Aorta (tissue), 5 donors: ENCODE results near the gene AGXT. TPM values are rescaled to one million over a fixed set of nuclear protein-coding genes. Genes with fewer than 3 reads are reported as not detected.

Experiments
- ATAC-seq: fragments of 200-7000 bp; cut with Tn5 transposase; one replicate; pipeline ENCODE4 v1.9.1; 2022; ENCODE audit warnings: moderate library complexity; ENCODE audit not compliant: low FRiP score
- DNase-seq, 2 donors: peaks; one replicate each; pipeline ENCODE4 v3.0.0-alpha.2; 2020
- H3K27ac ChIP-seq, 2 donors: one replicate each; pipeline ENCODE4 v1.5.1; 2013; ENCODE audit warnings: low read length in 2 of 2, mild to moderate bottlenecking in 2 of 2, moderate library complexity in 2 of 2, control low read depth in 1 of 2, inconsistent platforms in 1 of 2, low read depth in 1 of 2
- H3K27me3 ChIP-seq, 2 donors: one replicate each; pipeline ENCODE4 v1.6.1; 2013; ENCODE audit warnings: control low read depth in 1 of 2, low read length in 1 of 2, mild to moderate bottlenecking in 1 of 2, moderate library complexity in 1 of 2; ENCODE audit not compliant: insufficient read depth in 2 of 2, control insufficient read depth in 1 of 2
- H3K36me3 ChIP-seq, 2 donors: one replicate each; pipeline ENCODE4 v1.6.1; 2013; ENCODE audit warnings: control low read depth in 1 of 2, low read length in 1 of 2, mild to moderate bottlenecking in 1 of 2; ENCODE audit not compliant: insufficient read depth in 2 of 2, control insufficient read depth in 1 of 2
- H3K4me1 ChIP-seq, 2 donors: one replicate each; pipeline ENCODE4 v1.6.1; 2013; ENCODE audit warnings: low read length in 2 of 2, control low read depth in 1 of 2, mild to moderate bottlenecking in 1 of 2, moderate library complexity in 1 of 2; ENCODE audit not compliant: insufficient read depth in 2 of 2, control insufficient read depth in 1 of 2
- H3K4me3 ChIP-seq, 2 donors: one replicate each; pipeline ENCODE4 v1.5.1; 2013; ENCODE audit warnings: low read length in 2 of 2, control low read depth in 1 of 2, mild to moderate bottlenecking in 1 of 2
- H3K9me3 ChIP-seq: one replicate; pipeline ENCODE4 v1.6.1; 2013; ENCODE audit warnings: mild to moderate bottlenecking, low read length; ENCODE audit not compliant: control insufficient read depth
- WGBS, 2 donors: extraction: QIAGEN DNeasy Blood & Tissue Kit; methylation state at CpG; one replicate each; pipeline ENCODE4 v1.1.7; 2013; 5-methylcytosine and 5-hydroxymethylcytosine counted together
- intact Hi-C, 2 donors: fragments of 100-400 bp; cut with DNase I; formaldehyde crosslinking; loops; one replicate each; pipeline versions ENCODE4 v1.14.2 to v1.15.0; 2022
- polyA plus RNA-seq, 2 donors: library from polyadenylated mRNA; stranded (reverse); fragments of 200-250 nt; gene quantifications; one replicate each; pipeline ENCODE4 v1.2.3, GENCODE V29; 2013
- total RNA-seq, 2 donors: library from RNA; stranded (reverse); fragmentation: NEBNext Ultra II Directional; extraction: Animal tissue kit (Norgen Biotek cat#: 25700); gene quantifications; one replicate each; pipeline ENCODE4 v1.2.1, GENCODE V29; 2021
- donor health status: healthy with polysubstance abuse.
- donor health status: Bipolar disorder and iron deficiency.
- donor health status: DM: no; HTN: no; CAD: no.
- donor health status: DM: no; HTN: no; CAD: no.
- donor health status: DM: yes; HTN: yes; CAD: no.

AGXT gene
- total and polyA plus RNA-seq, 4 donors, result not detected

DNA sequence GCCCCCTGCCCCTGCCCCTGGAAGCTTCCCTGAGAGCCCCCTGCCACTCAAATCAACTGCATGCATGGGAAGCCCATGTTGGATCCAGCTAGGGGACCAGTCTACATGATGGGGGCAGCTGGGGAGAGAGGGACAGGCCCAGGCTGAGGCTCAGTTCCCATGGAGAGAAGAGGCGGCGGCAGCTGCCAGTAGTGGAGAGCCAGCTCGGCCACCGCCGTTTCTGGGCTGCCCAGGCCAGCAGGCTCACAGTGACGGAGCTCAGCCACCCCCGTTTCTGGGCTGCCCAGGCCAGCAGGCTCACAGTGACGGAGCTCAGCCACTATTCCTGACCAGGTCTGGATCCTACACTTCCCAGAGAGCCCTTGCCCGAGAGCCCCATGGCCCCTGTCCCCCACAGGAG is 23.7 kb downstream of the AGXT start:
- intact Hi-C loops, result no loop called here
- Histone ChIP-seq H3K36me3 (no peaks in the 10 kb centered on the region), H3K27me3 (no peaks in the 10 kb centered on the region), H3K9me3 (no peaks in the 10 kb centered on the region), H3K27ac (no peak overlapping the region), H3K4me3 (no peak overlapping the region), H3K4me1 (no peaks in the 10 kb centered on the region)
- ATAC-seq, result no peak
- no peak for DNase-seq
- 69 to 73% methylated on average over 9 of the region's 9 CpGs for WGBS, 2 donors

DNA sequence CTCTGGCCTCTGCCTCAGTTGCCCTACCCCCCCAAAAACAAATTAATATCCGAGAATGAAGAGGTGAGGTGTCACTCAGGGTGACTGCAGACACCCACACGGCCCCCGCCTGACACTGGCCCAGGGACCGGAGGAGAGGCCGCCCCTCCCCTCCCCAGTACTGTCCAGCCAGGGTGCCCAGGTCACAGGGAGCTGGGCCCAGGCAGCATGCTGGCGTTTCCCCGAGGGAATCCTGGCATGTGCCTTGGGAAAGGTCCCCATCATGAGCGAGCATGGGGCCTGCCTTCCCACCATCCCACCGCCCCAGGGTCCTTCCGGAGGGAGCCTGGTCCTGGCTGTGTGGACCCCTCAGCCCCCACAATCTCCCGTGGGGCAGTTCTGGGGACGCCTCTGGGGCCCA is 24.3 kb downstream of the AGXT start:
- ATAC-seq (no peak), DNase-seq (no peak)
- intact Hi-C loops, result no loop called here
- H3K4me1 ChIP-seq, result no peaks in the 10 kb centered on the region
- H3K4me3 ChIP-seq, result no peak overlapping the region
- no peaks in the 10 kb centered on the region for H3K27me3 ChIP-seq
- no peak overlapping the region for H3K27ac ChIP-seq
- 83 to 88% methylated on average over 12 of the region's 12 CpGs for WGBS, 2 donors
- no peaks in the 10 kb centered on the region for H3K9me3 ChIP-seq
- H3K36me3 ChIP-seq, result no peaks in the 10 kb centered on the region

DNA sequence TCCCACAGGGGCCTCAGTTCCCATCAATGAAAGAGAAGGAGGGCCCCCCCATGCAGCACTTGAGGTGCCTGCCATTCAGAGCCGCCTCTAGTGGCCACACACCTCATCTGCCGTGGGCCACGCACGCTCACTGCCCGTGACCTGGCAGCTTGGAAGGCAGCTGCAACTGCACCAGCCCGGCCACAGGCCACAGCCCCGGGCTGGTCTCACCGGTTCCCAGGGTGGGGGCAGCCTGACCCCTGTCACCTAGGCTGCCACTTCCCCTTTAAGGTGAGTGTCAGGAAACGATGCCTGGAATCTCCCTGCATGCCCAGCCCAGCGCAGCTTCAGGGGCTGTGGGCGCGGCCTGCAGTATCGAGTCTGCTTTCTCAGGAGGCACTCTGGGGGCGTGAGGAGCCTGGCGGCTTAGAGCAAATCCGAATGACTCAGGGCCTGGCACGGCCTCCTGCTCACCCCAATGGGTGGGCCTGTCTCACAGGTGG is 24.8 kb downstream of the AGXT start:
- intact Hi-C loops, result no loop called here
- no peaks in the 10 kb centered on the region for H3K9me3 ChIP-seq
- H3K36me3 ChIP-seq, result no peaks in the 10 kb centered on the region
- H3K4me3 ChIP-seq, result no peak overlapping the region
- H3K27ac ChIP-seq, result no peak overlapping the region
- no peaks in the 10 kb centered on the region for H3K27me3 ChIP-seq
- ATAC-seq (no peak), DNase-seq (no peak)
- H3K4me1 ChIP-seq, result no peaks in the 10 kb centered on the region
- 74 to 75% methylated on average over 17 of the region's 17 CpGs for WGBS, 2 donors

GRCh38 chr2:240894006-240894405 is 25.4 kb downstream of the AGXT start:
- ATAC-seq (no peak), DNase-seq (no peak)
- WGBS, 2 donors, result 91% methylated on average over 9 of the region's 9 CpGs
- Histone ChIP-seq H3K27ac (no peak overlapping the region), H3K4me3 (no peak overlapping the region), H3K9me3 (no peaks in the 10 kb centered on the region), H3K27me3 (no peaks in the 10 kb centered on the region), H3K4me1 (no peaks in the 10 kb centered on the region), H3K36me3 (no peaks in the 10 kb centered on the region)
- intact Hi-C loops, result no loop called here

GRCh38 chr2:240894836-240895558 is 26.4 kb downstream of the AGXT start:
- ATAC-seq, result no peak
- DNase-seq, result no peak
- Histone ChIP-seq H3K36me3 (no peaks in the 10 kb centered on the region), H3K27me3 (no peaks in the 10 kb centered on the region), H3K4me3 (no peak overlapping the region), H3K4me1 (no peaks in the 10 kb centered on the region), H3K27ac (no peak overlapping the region), H3K9me3 (no peaks in the 10 kb centered on the region)
- intact Hi-C loops, result no loop called here
- WGBS, 2 donors, result 87 to 88% methylated on average over 28 of the region's 28 CpGs

GRCh38 chr2:240895656-240896388 is 27.2 kb downstream of the AGXT start, which contains the start of gene MAB21L4:
Gene MAB21L4, minus strand, starts transcription at chr2:240896156. Its CDS starts 159 bp downstream, at chr2:240895997.
- intact Hi-C loops, result no loop called here

GRCh38 chr2:240896394-240896793 is 27.8 kb downstream of the AGXT start:
- no peak for ATAC-seq
- 67 to 68% methylated on average over 7 of the region's 7 CpGs for WGBS, 2 donors
- intact Hi-C loops, result no loop called here
- Histone ChIP-seq H3K27ac (no peak overlapping the region), H3K36me3 (no peaks in the 10 kb centered on the region), H3K4me3 (no peak overlapping the region), H3K9me3 (no peaks in the 10 kb centered on the region), H3K4me1 (no peaks in the 10 kb centered on the region), H3K27me3 (no peaks in the 10 kb centered on the region)
- no peak for DNase-seq

More at GRCh38 chr2:240895656-240896388, 27.2 kb downstream of the AGXT start, which contains the start of gene MAB21L4:
- 80 to 84% methylated on average over 24 of the region's 24 CpGs for WGBS, 2 donors
- Histone ChIP-seq H3K27me3 (no peaks in the 10 kb centered on the region), H3K4me1 (no peaks in the 10 kb centered on the region), H3K9me3 (no peaks in the 10 kb centered on the region), H3K4me3 (no peak within 1 kb of the TSS), H3K36me3 (no peaks in the 10 kb centered on the region), H3K27ac (no peak within 1 kb of the TSS)
- no peak for ATAC-seq
- no peak for DNase-seq

DNA sequence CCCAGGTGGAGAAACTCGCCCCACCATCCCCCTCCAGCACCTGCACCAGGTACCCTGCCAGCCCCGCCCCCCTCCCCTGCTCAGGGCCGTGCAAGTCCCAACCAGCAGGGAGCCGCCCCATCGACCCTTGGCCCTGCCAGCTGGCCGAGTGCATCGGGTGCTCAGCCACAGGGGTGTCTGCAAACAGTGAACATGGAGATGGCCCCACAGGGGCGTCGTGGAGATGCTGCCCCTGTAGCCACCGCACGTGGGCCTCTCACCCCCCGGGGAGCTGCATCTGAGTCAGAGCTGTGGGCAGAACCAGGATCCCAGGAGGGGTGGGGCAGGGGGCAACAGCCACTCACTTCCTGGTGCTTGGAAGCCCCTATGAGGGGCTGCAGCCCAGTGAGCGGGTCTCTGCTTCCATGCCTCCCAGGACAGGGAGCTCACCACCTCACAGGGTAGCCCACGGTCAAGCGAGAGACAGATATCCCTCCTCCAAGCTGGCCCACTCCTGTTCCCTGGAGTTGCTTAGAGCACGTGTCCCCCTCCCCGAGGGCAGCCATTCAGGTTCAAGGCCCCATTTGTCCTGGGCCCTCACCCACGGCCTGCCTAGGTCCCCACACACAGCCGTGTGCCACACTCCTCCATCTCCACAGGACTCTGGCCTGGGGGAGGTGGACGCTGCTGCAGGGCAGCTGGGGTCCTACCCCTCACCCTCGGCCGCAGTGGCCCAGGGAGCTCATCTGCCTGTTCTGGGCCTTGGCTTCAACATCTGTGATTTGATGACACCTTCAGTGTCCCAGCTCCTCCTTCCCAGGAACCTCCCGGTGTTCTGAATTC is 28.5 kb downstream of the AGXT start:
- WGBS, 2 donors, result 63 to 64% methylated on average over 22 to 23 of the region's 23 CpGs

More for the DNA sequence above, 28.5 kb downstream of the AGXT start:
- ATAC-seq, result no peak
- Histone ChIP-seq H3K27ac (no peak overlapping the region), H3K27me3 (no peaks in the 10 kb centered on the region), H3K4me1 (no peaks in the 10 kb centered on the region), H3K4me3 (no peak overlapping the region), H3K36me3 (no peaks in the 10 kb centered on the region), H3K9me3 (no peaks in the 10 kb centered on the region)
- intact Hi-C loops, result no loop called here
- DNase-seq, result no peak
